GM19463 (cell line): Measurements from ENCODE around the gene RASSF10.
"Not testable (repeated sequence)": the region's sequence is repeated elsewhere in the genome, so short reads cannot be mapped to it uniquely, and the experiment has no call there.

Source experiments
- ATAC-seq: cut with Tn5 transposase; IDR thresholded peaks from one replicate; pipeline ENCODE4 v1.9.1; 2021; ENCODE audit warnings: mild to moderate bottlenecking, moderate library complexity; ENCODE audit not compliant: unreplicated experiment

Gene RASSF10

DNA sequence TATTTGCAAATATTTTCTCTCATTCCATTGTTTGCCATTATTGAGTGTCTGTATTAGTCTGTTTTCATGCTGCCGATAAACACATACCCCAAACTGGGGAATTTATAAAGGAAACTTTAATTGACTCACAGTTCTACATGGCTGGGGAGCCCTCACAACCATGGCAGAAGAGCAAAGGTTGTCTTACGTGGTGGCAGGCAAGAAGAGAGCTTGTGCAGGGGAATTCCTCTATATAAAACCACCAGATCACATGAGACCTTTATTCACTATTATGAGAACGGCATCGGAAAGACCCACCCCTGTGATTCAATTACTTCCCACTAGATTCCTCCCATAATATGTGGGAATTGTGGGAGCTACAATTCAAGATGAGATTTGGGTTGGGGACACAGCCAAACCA lies 10.2 kb downstream of the RASSF10 start:
- no peak for ATAC-seq

DNA sequence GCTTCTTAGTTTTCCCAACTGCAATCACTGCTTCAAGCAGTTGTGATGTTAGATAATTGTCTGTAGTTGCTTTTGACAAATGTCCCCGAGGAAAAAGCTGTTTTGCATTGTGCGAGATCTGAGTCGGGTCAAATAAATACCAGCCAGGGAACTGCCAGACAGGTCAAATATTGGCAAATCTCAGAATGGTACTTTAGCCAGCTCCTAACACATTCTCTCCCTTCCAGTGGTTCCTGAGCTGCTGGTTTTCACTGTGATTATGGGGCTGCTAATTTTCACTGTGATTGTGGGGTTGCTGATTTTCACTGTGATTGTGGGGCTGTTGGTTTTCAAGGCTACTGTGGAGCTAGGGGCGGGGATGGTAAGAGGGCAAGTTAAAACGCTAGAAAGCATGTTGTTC lies 14.3 kb downstream of the RASSF10 start:
- no peak for ATAC-seq

DNA sequence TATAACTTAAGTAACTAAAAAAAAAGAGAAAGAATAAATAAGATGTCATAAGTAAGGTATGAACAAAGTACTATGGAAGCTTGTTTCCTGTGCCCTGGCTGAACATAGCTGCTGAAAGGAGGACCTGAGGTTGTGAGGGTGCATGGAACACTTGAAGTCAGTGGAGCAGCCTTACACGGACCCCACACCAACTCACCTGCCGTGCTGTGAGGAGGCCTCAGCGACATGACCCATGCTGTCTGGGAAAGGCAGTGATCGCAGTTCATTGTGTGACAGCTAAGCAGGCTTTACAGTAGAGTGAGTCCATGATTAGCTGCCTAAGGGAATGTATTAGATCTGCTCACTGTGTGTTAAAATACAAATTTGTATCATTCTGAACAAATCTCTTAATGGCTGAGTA lies 17.6 kb downstream of the RASSF10 start:
- ATAC-seq, result no peak

- no peak for ATAC-seq
Observed at GRCh38 chr11:13028322-13028721, 19.2 kb downstream of the RASSF10 start.

DNA sequence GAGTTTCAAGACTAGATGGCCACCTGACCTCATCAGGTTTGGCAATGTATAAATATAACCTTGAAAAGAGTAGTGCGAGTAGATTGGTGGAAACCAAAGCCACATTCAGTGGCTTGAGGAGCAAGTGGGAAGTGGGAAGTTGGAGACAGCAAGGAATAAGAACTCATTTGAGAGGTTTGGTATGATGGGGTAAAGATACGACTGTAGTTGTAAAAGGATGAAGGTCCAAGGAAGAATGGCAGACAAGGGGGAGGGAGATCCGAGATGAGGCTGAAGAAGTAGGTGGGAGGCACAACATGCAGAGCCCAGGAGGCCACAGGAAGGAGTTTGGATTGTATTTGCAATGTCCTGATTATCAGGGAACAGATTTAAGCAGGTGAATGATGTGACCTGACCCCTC lies 20.8 kb downstream of the RASSF10 start:
- no peak for ATAC-seq

- ATAC-seq, result no peak
Observed at GRCh38 chr11:13030857-13031256, 21.7 kb downstream of the RASSF10 start.

GRCh38 chr11:13031349-13031748 lies 22.2 kb downstream of the RASSF10 start:
- ATAC-seq, result no peak

- ATAC-seq, result no peak
Observed at GRCh38 chr11:13033760-13034533, 24.8 kb downstream of the RASSF10 start.

DNA sequence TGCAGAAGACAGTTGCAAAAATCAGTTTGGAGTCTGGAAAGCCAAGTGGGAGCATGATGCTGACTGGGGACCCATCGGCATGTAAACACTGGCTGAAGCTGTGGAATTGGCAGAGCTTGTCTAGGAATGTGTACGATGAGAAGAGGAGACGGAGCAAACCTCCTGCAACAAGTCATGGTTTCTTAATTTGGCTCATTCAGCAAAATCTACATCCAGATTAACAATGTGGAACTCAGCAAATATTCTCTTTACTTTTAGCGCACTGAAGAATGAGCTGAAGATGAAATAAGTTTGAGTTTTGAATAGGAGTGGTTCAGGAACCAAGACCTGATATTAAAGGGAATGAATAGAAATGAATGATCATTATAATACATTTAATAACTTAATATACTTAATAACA lies 26.6 kb downstream of the RASSF10 start:
- no peak for ATAC-seq

DNA sequence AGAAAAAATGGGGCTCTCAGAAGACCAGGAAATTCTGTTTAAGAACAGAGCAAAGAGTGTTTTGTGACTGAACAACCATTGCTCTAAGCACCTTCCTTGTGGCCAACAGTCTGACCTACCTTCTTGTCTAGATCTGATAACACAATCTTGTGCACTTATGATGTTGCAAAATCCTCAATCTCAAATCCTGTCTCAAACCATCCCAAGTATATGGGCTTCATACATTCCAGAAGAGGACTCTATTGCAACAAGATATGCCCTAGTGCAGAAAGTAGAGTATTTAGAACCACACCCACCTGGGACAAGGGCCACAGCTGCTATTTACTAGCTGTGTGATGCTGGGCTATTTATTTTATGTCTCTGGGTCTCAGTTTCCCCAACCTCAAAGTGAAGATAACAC lies 27.1 kb downstream of the RASSF10 start:
- no peak for ATAC-seq

DNA sequence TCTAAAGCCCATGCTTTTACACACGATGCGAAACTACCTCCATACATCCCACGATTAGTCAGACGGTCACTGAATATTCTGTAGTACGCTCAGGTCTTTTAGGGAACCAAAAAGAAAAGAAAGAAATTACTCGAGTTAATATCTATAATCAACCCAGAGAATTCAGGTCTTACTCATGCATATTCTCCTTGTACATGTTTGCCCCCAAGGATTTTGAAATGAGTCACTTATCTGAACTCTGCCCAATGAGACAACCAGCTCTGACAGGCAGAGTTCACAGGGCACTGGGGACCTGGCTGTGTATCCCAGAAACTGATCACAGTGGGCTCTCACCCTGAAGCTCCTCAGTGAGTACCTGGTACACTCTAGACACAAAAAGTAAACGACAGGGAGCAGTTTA lies 29.2 kb downstream of the RASSF10 start:
- peak; percentile 65 for ATAC-seq

DNA sequence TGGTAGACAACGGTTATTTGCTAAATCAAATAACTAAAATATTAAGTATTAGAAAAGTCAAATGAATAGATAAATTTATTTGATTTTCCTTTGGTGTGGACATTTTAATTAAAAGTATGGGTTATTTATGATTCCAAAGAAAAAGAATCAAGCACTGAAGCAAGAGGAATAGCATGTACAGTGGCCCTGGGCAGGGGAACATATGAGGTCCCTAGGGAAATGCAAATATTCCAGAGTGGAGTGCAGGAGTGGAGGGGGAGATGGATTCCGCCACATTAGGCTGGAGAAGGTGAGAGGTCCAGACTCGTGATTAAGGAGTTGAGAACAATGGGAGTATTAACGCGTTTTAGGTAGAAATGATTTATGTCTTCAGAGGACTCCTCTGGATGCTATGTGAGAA lies 30.0 kb downstream of the RASSF10 start:
- no peak for ATAC-seq

DNA sequence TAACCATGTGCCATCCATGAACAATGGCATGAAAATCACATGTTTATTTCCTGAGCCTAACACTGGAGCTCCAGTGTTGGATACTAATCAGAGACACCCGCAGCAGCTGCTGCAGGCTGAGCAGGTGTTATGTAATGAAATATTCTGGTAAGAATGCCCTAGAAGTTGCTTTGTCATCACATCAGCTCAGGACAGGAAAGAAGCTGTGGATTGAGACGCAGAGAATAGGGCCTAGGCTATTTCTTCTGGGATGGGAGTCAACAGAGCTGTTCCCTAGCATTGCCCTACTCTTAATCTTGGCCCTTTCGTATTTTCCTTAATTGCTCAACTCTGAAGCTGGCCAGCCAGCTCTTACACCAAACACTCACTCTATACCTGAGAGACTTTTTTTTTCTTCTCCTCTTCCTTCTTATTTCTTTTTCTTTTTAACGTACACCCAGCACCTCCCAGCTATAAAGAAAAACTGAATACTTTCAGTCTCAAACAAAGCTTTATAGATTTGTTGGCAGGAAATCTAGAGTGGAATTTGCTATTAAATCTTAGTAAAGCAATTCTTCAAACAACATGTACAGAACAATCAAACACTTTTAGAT lies 31.9 kb downstream of the RASSF10 start:
- ATAC-seq, result no peak

DNA sequence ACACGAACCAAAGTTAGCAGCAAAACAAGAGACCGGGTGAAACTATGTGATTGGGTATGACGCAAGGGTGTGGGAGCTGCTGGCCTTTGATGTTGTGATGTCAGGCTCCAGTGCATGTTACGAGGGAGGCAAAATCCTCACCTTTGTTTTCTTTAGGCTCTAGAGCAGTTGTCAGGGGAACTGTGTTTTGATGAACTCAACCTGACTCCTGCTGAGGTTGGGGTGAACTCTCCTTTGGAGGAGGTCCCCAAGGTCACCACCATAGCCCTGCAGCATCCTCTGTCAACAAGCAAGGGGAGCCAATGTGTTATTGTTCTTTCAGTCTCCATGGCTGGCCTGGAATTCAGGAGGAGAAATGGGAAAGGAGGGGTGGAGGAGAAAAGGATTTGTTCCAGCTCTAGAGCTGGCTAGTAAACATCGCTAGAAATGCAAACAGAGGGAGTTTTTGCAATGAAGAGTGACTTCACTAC lies 33.8 kb downstream of the RASSF10 start:
- no peak for ATAC-seq

- ATAC-seq, result no peak
Observed at GRCh38 chr11:13043912-13044628, 35.0 kb downstream of the RASSF10 start.

DNA sequence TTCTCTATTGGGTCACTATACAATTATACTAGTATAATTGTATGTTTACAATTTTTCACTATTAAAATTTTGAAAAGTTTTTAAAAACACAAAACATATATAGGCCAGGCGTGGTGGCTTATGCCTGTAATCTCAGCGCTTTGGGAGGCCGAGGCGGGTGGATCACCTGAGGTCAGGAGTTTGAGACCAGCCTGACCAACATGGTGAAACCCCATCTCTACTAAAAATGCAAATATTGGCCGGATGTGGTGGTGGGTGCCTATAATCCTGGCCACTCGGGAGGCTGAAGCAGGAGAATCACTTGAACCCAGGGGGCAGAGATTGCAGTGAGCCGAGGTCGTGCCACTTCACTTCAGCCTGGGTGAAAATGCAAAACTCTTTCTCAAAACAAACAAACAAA lies 36.0 kb downstream of the RASSF10 start:
- ATAC-seq, result not testable (repeated sequence)

DNA sequence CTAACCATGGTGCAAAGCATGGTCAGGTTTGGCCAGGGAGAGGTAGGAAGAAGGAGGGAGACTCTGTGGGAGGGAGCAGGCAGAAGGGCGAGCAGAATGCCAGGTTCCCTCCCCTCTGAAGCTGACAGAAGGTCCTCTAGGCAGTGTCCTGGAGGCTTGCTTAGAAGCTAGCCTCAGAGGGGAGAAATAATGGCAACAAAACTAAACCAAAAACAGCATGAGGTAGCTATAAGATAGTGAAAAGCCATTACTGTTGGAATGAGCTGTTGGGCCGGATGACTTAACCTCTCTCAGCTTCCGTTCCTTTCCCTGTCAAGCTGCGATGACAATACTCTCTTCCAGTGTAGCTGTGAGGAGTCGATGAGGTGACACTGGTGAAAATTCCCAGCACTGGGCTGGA lies 36.6 kb downstream of the RASSF10 start:
- ATAC-seq, result no peak

DNA sequence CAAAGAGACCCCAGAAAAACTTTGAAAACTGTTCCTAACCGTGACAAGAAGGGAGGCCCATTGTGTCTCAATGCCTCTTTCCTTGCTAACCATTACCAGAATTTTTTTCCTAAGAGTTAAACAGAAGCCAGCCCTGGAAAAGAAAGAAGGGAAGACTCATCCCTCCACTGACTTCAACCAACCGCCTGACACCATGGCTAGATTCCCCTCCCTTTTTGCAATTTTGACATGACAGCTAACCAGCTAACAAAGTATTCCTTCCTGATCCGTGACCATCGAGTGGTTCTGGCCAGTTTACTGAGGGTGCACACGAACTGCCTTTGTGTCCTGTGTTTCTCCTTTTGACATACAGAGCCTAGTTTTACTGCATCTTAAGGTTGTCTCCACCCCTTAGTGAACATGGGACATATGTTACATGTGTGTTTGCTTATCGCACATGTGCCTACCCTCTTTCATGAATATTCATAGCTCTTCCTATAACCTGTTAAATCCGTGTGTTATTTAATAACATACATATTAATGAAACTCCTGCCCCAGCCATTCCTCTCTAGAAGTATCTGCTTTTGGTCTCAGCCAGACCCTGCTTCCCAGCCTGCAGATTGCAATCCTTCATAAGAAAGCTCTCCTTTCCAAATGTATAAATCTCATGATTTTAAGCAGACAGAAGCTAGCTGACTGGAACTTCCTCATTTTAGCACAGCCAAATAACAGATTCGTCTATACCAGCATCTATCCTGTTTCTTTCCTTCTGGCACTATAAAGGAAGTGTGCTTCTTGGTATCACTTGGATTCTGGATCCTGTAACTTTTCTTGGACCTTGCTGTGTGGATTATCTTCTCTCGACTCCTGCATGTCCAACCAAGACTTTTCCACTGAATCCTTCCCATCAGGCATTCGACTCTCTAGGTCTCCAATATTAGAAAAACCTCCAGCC lies 37.8 kb downstream of the RASSF10 start:
- no peak for ATAC-seq

DNA sequence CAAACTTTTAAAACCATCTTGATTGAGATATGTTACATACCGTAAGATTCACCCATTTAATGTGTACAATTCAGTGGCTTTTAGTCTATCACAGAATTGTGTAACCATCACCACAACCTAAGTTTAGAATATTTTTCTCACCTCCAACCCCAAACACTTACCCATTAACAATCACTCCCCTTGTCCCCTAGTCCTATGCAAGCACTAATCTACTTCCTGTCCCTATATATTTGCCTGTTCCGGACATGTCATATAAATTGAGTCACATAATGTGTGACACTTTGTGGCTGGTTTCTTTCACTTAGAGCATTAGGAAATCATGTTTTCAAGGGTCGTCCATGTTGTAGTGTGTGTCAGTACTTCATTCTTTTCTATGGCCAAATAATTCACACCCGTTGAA lies 38.8 kb downstream of the RASSF10 start:
- no peak for ATAC-seq

DNA sequence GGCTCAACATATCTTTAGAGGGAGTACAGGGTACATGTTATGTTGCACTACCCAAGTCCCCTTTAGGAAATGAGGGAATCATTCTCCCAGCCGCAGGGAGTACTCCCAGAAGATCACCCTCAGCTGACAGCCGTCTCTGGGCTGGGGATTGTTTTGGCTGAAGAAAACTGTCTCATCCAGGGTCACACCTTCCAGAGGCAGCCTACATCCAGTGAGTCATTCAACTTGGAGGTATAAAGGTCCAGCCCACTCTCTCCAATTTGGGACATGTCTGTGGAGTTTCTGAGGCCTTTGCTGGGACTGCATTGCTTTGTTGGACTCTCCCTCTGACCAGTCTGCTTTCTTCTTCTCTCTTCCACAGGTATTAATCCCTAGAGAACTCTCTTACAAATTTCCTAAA lies 42.1 kb downstream of the RASSF10 start:
- ATAC-seq, result no peak

GRCh38 chr11:13052130-13052571 lies 43.0 kb downstream of the RASSF10 start:
- ATAC-seq, result no peak
